DND-41 (cell line): ENCODE results near the gene GRIK4.

Experiments
- ATAC-seq: fragments of 200-7000 bp; cut with Tn5 transposase; 3 replicates; pipeline ENCODE4 v1.9.1; 2021; ENCODE audit warnings: low read depth; ENCODE audit not compliant: insufficient read depth
- DNase-seq: peaks from one replicate; pipeline ENCODE4 v3.0.0-alpha.2; 2020
- H2AFZ ChIP-seq: 2 replicates; pipeline ENCODE4 v1.6.0; 2012; ENCODE audit warnings: low read depth, low read length
- H3K27ac ChIP-seq: 2 replicates; pipeline ENCODE4 v1.5.1; 2012; ENCODE audit warnings: low read length, inconsistent platforms
- H3K27me3 ChIP-seq: fragments of 200-600 bp; sonication (generic); 2 replicates; pipeline ENCODE4 v1.6.0; 2012; ENCODE audit warnings: low read length, mild to moderate bottlenecking, inconsistent platforms; ENCODE audit not compliant: insufficient read depth, poor library complexity
- H3K36me3 ChIP-seq: 2 replicates; pipeline ENCODE4 v1.5.1; 2012; ENCODE audit warnings: low read length, inconsistent platforms; ENCODE audit not compliant: insufficient read depth
- H3K4me1 ChIP-seq: 2 replicates; pipeline ENCODE4 v1.5.1; 2012; ENCODE audit warnings: mild to moderate bottlenecking, low read length; ENCODE audit not compliant: insufficient read depth
- H3K4me2 ChIP-seq: 2 replicates; pipeline ENCODE4 v1.6.0; 2012; ENCODE audit warnings: mild to moderate bottlenecking, moderate library complexity, low read length, inconsistent platforms; ENCODE audit not compliant: insufficient read depth
- H3K4me3 ChIP-seq, 2 experiments: fragments of 200-600 bp in 1 of 2; shearing (Covaris generic) in 1 of 2; 2 replicates each; pipeline ENCODE4 v1.5.1; 2012 to 2016; ENCODE audit warnings: inconsistent platforms in 2 of 2, low read length in 2 of 2, mild to moderate bottlenecking in 2 of 2, low read depth in 1 of 2, moderate library complexity in 1 of 2
- H3K79me2 ChIP-seq: 2 replicates; pipeline ENCODE4 v1.6.0; 2012; ENCODE audit warnings: low read length, inconsistent platforms; ENCODE audit not compliant: insufficient read depth
- H3K9ac ChIP-seq: 2 replicates; pipeline ENCODE4 v1.6.0; 2012; ENCODE audit warnings: low read depth, mild to moderate bottlenecking, inconsistent platforms, low read length, moderate library complexity
- H3K9me3 ChIP-seq: 2 replicates; pipeline ENCODE4 v1.5.1; 2012; ENCODE audit warnings: low read length, moderate library complexity, mild to moderate bottlenecking, inconsistent platforms; ENCODE audit not compliant: insufficient read depth, severe bottlenecking
- H4K20me1 ChIP-seq: 2 replicates; pipeline ENCODE4 v1.6.0; 2012; ENCODE audit warnings: low read length; ENCODE audit not compliant: insufficient read depth
- CTCF ChIP-seq: IDR thresholded peaks from 2 replicates; pipeline ENCODE4 v1.5.1; 2012; ENCODE audit warnings: borderline replicate concordance, low read length, moderate library complexity, mild to moderate bottlenecking; ENCODE audit not compliant: poor library complexity, severe bottlenecking; ENCODE audit errors: extremely low read depth
- EZH2 ChIP-seq: IDR thresholded peaks from 3 replicates; pipeline ENCODE4 v1.6.1; 2012; ENCODE audit warnings: borderline replicate concordance, low read depth, mild to moderate bottlenecking, moderate library complexity, low read length, inconsistent platforms; ENCODE audit not compliant: severe bottlenecking

Gene GRIK4

GRCh38 chr11:120917559-120918239, 406.2 kb downstream of the GRIK4 start:
- H3K27me3 ChIP-seq, result peaks cover 16% of the 10 kb centered on the region
- no peak overlapping the region for H3K9ac ChIP-seq
- no peak for DNase-seq
- no peaks in the 10 kb centered on the region; the same call in 1 of the 2 replicates for H4K20me1 ChIP-seq
- no peaks in the 10 kb centered on the region for H3K9me3 ChIP-seq
- no peaks in the 10 kb centered on the region for H3K79me2 ChIP-seq
- no peak overlapping the region for H3K4me3 ChIP-seq
- no peaks in the 10 kb centered on the region for H3K36me3 ChIP-seq
- H3K27ac ChIP-seq, result no peak overlapping the region
- no peak overlapping the region for H2AFZ ChIP-seq
- H3K4me2 ChIP-seq, result no peak overlapping the region
- TF ChIP-seq EZH2, result no peak
- no peak for TF ChIP-seq CTCF
- H3K4me1 ChIP-seq, result no peaks in the 10 kb centered on the region
- no peak for ATAC-seq

GRCh38 chr11:120918257-120918656, 406.7 kb downstream of the GRIK4 start:
- Histone ChIP-seq H3K4me2 (no peak overlapping the region), H3K27me3 (peaks cover 20% of the 10 kb centered on the region), H2AFZ (no peak overlapping the region), H4K20me1 (no peaks in the 10 kb centered on the region), H3K36me3 (no peaks in the 10 kb centered on the region), H3K4me3 (no peak overlapping the region), H3K9me3 (no peaks in the 10 kb centered on the region), H3K4me1 (no peaks in the 10 kb centered on the region), H3K9ac (no peak overlapping the region), H3K79me2 (no peaks in the 10 kb centered on the region), H3K27ac (no peak overlapping the region)
- DNase-seq (no peak), ATAC-seq (no peak)
- TF ChIP-seq EZH2 (no peak), CTCF (no peak)

- Histone ChIP-seq H3K36me3 (no peaks in the 10 kb centered on the region), H4K20me1 (no peaks in the 10 kb centered on the region), H3K27ac (no peak overlapping the region), H3K4me3 (no peak overlapping the region), H3K9ac (no peak overlapping the region), H3K27me3 (peaks cover 20% of the 10 kb centered on the region), H3K4me2 (no peak overlapping the region), H3K9me3 (no peaks in the 10 kb centered on the region), H2AFZ (no peak overlapping the region), H3K79me2 (no peaks in the 10 kb centered on the region), H3K4me1 (no peaks in the 10 kb centered on the region)
- TF ChIP-seq CTCF (no peak), EZH2 (no peak)
- ATAC-seq (no peak), DNase-seq (no peak)
These were observed 407.5 kb downstream of the GRIK4 start for GRCh38 chr11:120919045-120919444.
